HepG2 (cell line): ENCODE results near the gene OGFOD3. TPM values are rescaled to one million over a fixed set of nuclear protein-coding genes. Genes with fewer than 3 reads are reported as not detected.
A peak's percentile ranks its signal among the peaks of the same experiment; 100 is the strongest.

Source experiments
- CBX1 ChIP-seq: IDR thresholded peaks from one replicate; pipeline ENCODE4 v1.6.1; 2016; ENCODE audit warnings: antibody characterized with exemption, low read depth
- CC2D1A ChIP-seq: sonication (generic); formaldehyde crosslinking; IDR thresholded peaks from 2 replicates; pipeline ENCODE4 v1.8.1; 2023; ENCODE audit warnings: mild to moderate bottlenecking, missing genetic modification reagents
- EED ChIP-seq: sonication (generic); formaldehyde crosslinking; IDR thresholded peaks from 2 replicates; pipeline ENCODE4 v1.5.0; 2020; ENCODE audit warnings: mild to moderate bottlenecking, missing genetic modification reagents
- ERF ChIP-seq: IDR thresholded peaks from 2 replicates; pipeline ENCODE4 v1.6.1; 2018; ENCODE audit warnings: missing biosample characterization, missing genetic modification reagents
- FOSL1 ChIP-seq: sonication (generic); formaldehyde crosslinking; IDR thresholded peaks from 2 replicates; pipeline ENCODE4 v1.9.0; 2021; ENCODE audit warnings: missing genetic modification reagents, borderline replicate concordance
- HOXA3 ChIP-seq: sonication (generic); formaldehyde crosslinking; IDR thresholded peaks from 2 replicates; pipeline ENCODE4 v1.5.0; 2020; ENCODE audit warnings: missing genetic modification reagents
- MED13 ChIP-seq: sonication (generic); formaldehyde crosslinking; IDR thresholded peaks from 2 replicates; pipeline ENCODE4 v1.5.0; 2020; ENCODE audit warnings: missing genetic modification reagents
- PHB2 ChIP-seq: fragments of 450-650 bp; IDR thresholded peaks from 2 replicates; pipeline ENCODE4 v1.6.1; 2018; ENCODE audit not compliant: partially characterized antibody
- SKI ChIP-seq: fragments of 450-650 bp; IDR thresholded peaks from one replicate; pipeline ENCODE4 v1.6.1; 2018; ENCODE audit warnings: mild to moderate bottlenecking; ENCODE audit not compliant: partially characterized antibody
- SOX13 ChIP-seq, 3 experiments: fragments of 450-650 bp in 1 of 3; sonication (generic) in 1 of 3; formaldehyde crosslinking in 1 of 3; IDR thresholded peaks in 2 of 3; conservative IDR thresholded peaks in 1 of 3; 2 replicates each; pipeline versions ENCODE4 v1.5.0 to v1.6.1; 2016 to 2020; ENCODE audit warnings: antibody characterized with exemption in 1 of 3, mild to moderate bottlenecking in 1 of 3, missing compliant biosample characterization in 1 of 3, missing genetic modification reagents in 1 of 3, moderate library complexity in 1 of 3
- ZBTB1 ChIP-seq: sonication (generic); formaldehyde crosslinking; IDR thresholded peaks from 2 replicates; pipeline ENCODE4 v1.4.0; 2020; ENCODE audit warnings: missing genetic modification reagents, borderline replicate concordance
- ZBTB3 ChIP-seq: sonication (generic); formaldehyde crosslinking; IDR thresholded peaks from 2 replicates; pipeline ENCODE4 v1.4.0; 2020; ENCODE audit warnings: low read depth, mild to moderate bottlenecking, moderate library complexity, missing genetic modification reagents, borderline replicate concordance
- ZBTB7B ChIP-seq: sonication (generic); formaldehyde crosslinking; IDR thresholded peaks from 2 replicates; pipeline ENCODE4 v1.4.0; 2020; ENCODE audit warnings: missing genetic modification reagents
- ZMYM4 ChIP-seq: sonication (generic); formaldehyde crosslinking; IDR thresholded peaks from 2 replicates; pipeline ENCODE4 v1.8.1; 2023; ENCODE audit warnings: mild to moderate bottlenecking, missing genetic modification reagents
- ZNF101 ChIP-seq: sonication (generic); formaldehyde crosslinking; IDR thresholded peaks from 2 replicates; pipeline ENCODE4 v1.4.0; 2020; ENCODE audit warnings: mild to moderate bottlenecking, low read depth, missing genetic modification reagents, borderline replicate concordance
- ZNF207 ChIP-seq: fragments of 450-650 bp; IDR thresholded peaks from 2 replicates; pipeline ENCODE4 v1.6.1; 2016; ENCODE audit warnings: antibody characterized with exemption, borderline replicate concordance
- ZNF232 ChIP-seq: sonication (generic); formaldehyde crosslinking; IDR thresholded peaks from 2 replicates; pipeline ENCODE4 v1.4.0; 2020; ENCODE audit warnings: missing genetic modification reagents, borderline replicate concordance
- ZNF253 ChIP-seq: sonication (generic); formaldehyde crosslinking; IDR thresholded peaks from 2 replicates; pipeline ENCODE4 v1.8.0; 2022; ENCODE audit warnings: mild to moderate bottlenecking, missing genetic modification reagents, borderline replicate concordance
- ZNF337 ChIP-seq: sonication (generic); formaldehyde crosslinking; IDR thresholded peaks from 2 replicates; pipeline ENCODE4 v1.5.1; 2020; ENCODE audit warnings: missing genetic modification reagents, low read depth, mild to moderate bottlenecking, borderline replicate concordance
- ZNF446 ChIP-seq: sonication (generic); formaldehyde crosslinking; IDR thresholded peaks from 2 replicates; pipeline ENCODE4 v1.5.0; 2020; ENCODE audit warnings: mild to moderate bottlenecking, missing genetic modification reagents
- ZNF589 ChIP-seq: sonication (generic); formaldehyde crosslinking; conservative IDR thresholded peaks from 2 replicates; pipeline ENCODE4 v1.8.0; 2022; ENCODE audit warnings: mild to moderate bottlenecking, moderate library complexity, missing genetic modification reagents
- ZNF713 ChIP-seq: sonication (generic); formaldehyde crosslinking; IDR thresholded peaks from 2 replicates; pipeline ENCODE4 v1.4.0; 2020; ENCODE audit warnings: mild to moderate bottlenecking, missing genetic modification reagents
- polyA plus RNA-seq, 8 experiments: library from polyadenylated mRNA; depleted of rRNA in 3 of 8; stranded (reverse) in 7 of 8; unstranded in 1 of 8; fragments of >200 nt; fragmentation: Illumina TruSeq in 4 of 8; extraction: Trizol in 4 of 8; gene quantifications; 2 replicates each; pipeline versions ENCODE4 v1.2.1 to v1.2.3, GENCODE V29; 2011 to 2016; ENCODE audit warnings: low read depth in 4 of 8, missing spikeins in 1 of 8, mixed read lengths in 1 of 8; ENCODE audit not compliant: insufficient read depth in 1 of 8
- total RNA-seq, 5 experiments: library from RNA; depleted of rRNA; stranded (reverse); fragments of >200 nt; fragmentation: Illumina TruSeq; extraction: Trizol; gene quantifications; 2 replicates each; pipeline ENCODE4 v1.2.3, GENCODE V29; 2016; ENCODE audit warnings: low read depth in 1 of 5
- TF ChIP-seq, protein P1 (sequence below): sonication (generic); formaldehyde crosslinking; conservative IDR thresholded peaks from 2 replicates; pipeline ENCODE4 v1.5.0; 2020; ENCODE audit warnings: missing genetic modification reagents
- TF ChIP-seq, protein P2 (sequence below): sonication (generic); formaldehyde crosslinking; IDR thresholded peaks from 2 replicates; pipeline ENCODE4 v1.9.0; 2021; ENCODE audit warnings: mild to moderate bottlenecking, missing genetic modification reagents

Gene OGFOD3
- total and polyA plus RNA-seq, 2 of the 13 experiments (the other 11 are each of a cell fraction or from before 2014, with no cell fraction given), result 40.0 to 42.1 TPM

DNA sequence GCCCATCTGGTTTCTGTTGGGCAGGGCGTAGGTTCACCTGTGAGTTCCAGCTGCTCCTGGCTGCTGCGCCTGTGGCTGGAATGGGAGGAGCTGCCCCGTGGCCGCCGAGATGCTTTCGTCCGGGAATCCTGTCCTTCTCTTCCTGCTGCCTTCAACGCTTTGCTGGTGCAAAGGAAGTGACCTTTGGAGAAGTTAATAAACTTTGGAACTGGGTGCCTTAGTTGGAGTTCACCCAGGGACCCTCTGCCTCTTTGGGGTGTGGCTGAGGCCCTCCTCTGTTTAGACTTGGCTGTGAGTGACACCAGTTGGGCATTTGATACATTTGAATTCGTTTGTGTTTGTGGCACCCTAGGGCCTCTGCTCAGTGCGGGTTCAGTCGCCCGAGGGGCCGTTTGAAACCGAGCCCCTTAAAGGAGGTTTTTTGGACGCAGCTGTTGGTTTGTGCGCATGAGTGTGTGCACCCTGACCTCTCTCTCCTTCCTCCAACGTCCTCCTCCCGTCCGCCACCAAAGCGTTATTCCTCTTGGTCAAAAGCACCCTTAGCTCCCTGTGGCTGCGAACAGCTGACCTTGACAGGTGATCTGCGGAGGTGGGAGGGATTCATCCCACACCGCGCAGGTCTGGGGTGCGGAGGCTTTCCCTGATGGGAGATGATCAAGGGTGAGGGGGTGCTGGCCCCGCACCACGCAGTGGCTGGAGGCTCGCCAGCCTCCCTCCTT, 75.9 kb downstream of the OGFOD3 start (continued):
- TF ChIP-seq, protein P1, sequence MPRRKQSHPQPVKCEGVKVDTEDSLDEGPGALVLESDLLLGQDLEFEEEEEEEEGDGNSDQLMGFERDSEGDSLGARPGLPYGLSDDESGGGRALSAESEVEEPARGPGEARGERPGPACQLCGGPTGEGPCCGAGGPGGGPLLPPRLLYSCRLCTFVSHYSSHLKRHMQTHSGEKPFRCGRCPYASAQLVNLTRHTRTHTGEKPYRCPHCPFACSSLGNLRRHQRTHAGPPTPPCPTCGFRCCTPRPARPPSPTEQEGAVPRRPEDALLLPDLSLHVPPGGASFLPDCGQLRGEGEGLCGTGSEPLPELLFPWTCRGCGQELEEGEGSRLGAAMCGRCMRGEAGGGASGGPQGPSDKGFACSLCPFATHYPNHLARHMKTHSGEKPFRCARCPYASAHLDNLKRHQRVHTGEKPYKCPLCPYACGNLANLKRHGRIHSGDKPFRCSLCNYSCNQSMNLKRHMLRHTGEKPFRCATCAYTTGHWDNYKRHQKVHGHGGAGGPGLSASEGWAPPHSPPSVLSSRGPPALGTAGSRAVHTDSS, result no peak
- TF ChIP-seq ERF (CRISPR knock-in tag) (no peak), HOXA3 (CRISPR knock-in tag) (peak; percentile 63), PHB2 (no peak), CC2D1A (CRISPR knock-in tag) (no peak), ZMYM4 (CRISPR knock-in tag) (no peak; the same call in 1 of the 2 replicates), ZNF207 (no peak), ZNF337 (CRISPR knock-in tag) (no peak), EED (no peak), ZNF232 (no peak), ZBTB1 (CRISPR knock-in tag) (no peak), ZNF713 (no peak), ZNF446 (no peak), ZBTB7B (CRISPR knock-in tag) (no peak; the same call in 1 of the 2 replicates), FOSL1 (CRISPR knock-in tag) (no peak), SKI (no peak), SOX13 (IDR thresholded peaks at IDR 0.05) (no peak), SOX13 (CRISPR knock-in tag; conservative IDR thresholded peaks at IDR 0.05 in 1 of 2, IDR thresholded peaks at IDR 0.05 in 1 of 2) (no peak), ZNF589 (CRISPR knock-in tag) (no peak), ZNF253 (CRISPR knock-in tag) (no peak), ZBTB3 (no peak), CBX1 (no peak), ZNF101 (CRISPR knock-in tag) (no peak), MED13 (CRISPR knock-in tag) (no peak)
- TF ChIP-seq, protein P2, sequence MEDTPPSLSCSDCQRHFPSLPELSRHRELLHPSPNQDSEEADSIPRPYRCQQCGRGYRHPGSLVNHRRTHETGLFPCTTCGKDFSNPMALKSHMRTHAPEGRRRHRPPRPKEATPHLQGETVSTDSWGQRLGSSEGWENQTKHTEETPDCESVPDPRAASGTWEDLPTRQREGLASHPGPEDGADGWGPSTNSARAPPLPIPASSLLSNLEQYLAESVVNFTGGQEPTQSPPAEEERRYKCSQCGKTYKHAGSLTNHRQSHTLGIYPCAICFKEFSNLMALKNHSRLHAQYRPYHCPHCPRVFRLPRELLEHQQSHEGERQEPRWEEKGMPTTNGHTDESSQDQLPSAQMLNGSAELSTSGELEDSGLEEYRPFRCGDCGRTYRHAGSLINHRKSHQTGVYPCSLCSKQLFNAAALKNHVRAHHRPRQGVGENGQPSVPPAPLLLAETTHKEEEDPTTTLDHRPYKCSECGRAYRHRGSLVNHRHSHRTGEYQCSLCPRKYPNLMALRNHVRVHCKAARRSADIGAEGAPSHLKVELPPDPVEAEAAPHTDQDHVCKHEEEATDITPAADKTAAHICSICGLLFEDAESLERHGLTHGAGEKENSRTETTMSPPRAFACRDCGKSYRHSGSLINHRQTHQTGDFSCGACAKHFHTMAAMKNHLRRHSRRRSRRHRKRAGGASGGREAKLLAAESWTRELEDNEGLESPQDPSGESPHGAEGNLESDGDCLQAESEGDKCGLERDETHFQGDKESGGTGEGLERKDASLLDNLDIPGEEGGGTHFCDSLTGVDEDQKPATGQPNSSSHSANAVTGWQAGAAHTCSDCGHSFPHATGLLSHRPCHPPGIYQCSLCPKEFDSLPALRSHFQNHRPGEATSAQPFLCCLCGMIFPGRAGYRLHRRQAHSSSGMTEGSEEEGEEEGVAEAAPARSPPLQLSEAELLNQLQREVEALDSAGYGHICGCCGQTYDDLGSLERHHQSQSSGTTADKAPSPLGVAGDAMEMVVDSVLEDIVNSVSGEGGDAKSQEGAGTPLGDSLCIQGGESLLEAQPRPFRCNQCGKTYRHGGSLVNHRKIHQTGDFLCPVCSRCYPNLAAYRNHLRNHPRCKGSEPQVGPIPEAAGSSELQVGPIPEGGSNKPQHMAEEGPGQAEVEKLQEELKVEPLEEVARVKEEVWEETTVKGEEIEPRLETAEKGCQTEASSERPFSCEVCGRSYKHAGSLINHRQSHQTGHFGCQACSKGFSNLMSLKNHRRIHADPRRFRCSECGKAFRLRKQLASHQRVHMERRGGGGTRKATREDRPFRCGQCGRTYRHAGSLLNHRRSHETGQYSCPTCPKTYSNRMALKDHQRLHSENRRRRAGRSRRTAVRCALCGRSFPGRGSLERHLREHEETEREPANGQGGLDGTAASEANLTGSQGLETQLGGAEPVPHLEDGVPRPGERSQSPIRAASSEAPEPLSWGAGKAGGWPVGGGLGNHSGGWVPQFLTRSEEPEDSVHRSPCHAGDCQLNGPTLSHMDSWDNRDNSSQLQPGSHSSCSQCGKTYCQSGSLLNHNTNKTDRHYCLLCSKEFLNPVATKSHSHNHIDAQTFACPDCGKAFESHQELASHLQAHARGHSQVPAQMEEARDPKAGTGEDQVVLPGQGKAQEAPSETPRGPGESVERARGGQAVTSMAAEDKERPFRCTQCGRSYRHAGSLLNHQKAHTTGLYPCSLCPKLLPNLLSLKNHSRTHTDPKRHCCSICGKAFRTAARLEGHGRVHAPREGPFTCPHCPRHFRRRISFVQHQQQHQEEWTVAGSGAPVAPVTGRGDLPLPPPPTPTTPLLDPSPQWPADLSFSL (CRISPR knock-in tag), result no peak
